Right lobe of liver (tissue), 4 donors: ENCODE data around the gene VWA5B2.

Source experiments
- POLR2A ChIP-seq: fragments of 450-650 bp; IDR thresholded peaks from one replicate; pipeline ENCODE4 v1.6.1; 2017; ENCODE audit warnings: antibody characterized with exemption, mild to moderate bottlenecking
- TF ChIP-seq, protein P1 (sequence below), 4 donors: fragments of 200-600 bp in 3 of 4; fragments of 450-650 bp in 1 of 4; IDR thresholded peaks; one replicate each; pipeline versions ENCODE4 v1.5.1 to v1.8.0; 2016 to 2022; ENCODE audit warnings: antibody characterized with exemption in 4 of 4, mild to moderate bottlenecking in 2 of 4
- donor health status: DM: no; HTN: no; CAD: no.
- donor health status: DM: no; HTN: no; CAD: no.
- donor health status: DM: no; HTN: yes; CAD: no.

DNA sequence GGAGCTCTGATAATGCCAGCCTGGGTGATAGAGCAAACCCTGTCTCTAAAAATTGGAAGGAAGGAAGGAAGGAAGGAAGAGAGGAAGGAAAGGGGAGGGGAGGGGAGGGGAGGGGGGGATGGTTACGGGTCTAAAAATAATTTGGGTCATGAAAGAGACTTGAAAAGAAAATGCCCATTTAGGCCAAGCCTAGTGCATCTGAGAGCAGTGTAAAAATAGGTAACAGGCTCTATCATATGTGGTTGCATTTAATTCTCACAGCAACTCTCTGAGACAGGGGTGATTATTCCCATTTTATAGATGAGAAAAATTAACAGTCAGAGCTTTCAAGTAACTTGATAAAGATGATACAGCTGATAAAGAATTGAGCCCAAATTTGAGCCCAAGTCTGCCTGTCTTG lies 42.9 kb downstream of the VWA5B2 start:
- TF ChIP-seq, protein P1, sequence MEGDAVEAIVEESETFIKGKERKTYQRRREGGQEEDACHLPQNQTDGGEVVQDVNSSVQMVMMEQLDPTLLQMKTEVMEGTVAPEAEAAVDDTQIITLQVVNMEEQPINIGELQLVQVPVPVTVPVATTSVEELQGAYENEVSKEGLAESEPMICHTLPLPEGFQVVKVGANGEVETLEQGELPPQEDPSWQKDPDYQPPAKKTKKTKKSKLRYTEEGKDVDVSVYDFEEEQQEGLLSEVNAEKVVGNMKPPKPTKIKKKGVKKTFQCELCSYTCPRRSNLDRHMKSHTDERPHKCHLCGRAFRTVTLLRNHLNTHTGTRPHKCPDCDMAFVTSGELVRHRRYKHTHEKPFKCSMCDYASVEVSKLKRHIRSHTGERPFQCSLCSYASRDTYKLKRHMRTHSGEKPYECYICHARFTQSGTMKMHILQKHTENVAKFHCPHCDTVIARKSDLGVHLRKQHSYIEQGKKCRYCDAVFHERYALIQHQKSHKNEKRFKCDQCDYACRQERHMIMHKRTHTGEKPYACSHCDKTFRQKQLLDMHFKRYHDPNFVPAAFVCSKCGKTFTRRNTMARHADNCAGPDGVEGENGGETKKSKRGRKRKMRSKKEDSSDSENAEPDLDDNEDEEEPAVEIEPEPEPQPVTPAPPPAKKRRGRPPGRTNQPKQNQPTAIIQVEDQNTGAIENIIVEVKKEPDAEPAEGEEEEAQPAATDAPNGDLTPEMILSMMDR (IDR thresholded peaks at IDR 0.05) = no peak
- TF ChIP-seq POLR2A = no peak
